ENCODE results near the gene MCM6. TPM values are rescaled to one million over a fixed set of nuclear protein-coding genes. Genes with fewer than 3 reads are reported as not detected.
"Not testable (repeated sequence)": the region's sequence is repeated elsewhere in the genome, so short reads cannot be mapped to it uniquely, and the experiment has no call there.

MCM6 gene
- total RNA-seq, 1 donor from 2014 or later: 11.1 TPM

GRCh38 chr2:135798275-135798705, 78.0 kb downstream of the MCM6 start:
- DNase-seq (ENCODE audit: low read depth): no peak
- no peaks in the 10 kb centered on the region for H3K36me3 ChIP-seq (ENCODE audit: control insufficient read depth, insufficient read depth, low read length)
- H3K27me3 ChIP-seq (ENCODE audit: control insufficient read depth, insufficient read depth, low read length): no peaks in the 10 kb centered on the region
- TF ChIP-seq, protein P1, sequence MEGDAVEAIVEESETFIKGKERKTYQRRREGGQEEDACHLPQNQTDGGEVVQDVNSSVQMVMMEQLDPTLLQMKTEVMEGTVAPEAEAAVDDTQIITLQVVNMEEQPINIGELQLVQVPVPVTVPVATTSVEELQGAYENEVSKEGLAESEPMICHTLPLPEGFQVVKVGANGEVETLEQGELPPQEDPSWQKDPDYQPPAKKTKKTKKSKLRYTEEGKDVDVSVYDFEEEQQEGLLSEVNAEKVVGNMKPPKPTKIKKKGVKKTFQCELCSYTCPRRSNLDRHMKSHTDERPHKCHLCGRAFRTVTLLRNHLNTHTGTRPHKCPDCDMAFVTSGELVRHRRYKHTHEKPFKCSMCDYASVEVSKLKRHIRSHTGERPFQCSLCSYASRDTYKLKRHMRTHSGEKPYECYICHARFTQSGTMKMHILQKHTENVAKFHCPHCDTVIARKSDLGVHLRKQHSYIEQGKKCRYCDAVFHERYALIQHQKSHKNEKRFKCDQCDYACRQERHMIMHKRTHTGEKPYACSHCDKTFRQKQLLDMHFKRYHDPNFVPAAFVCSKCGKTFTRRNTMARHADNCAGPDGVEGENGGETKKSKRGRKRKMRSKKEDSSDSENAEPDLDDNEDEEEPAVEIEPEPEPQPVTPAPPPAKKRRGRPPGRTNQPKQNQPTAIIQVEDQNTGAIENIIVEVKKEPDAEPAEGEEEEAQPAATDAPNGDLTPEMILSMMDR (IDR thresholded peaks at IDR 0.05; ENCODE audit: insufficient read depth, low read length, poor library complexity, severe bottlenecking): no peak
- no peak overlapping the region for H3K4me3 ChIP-seq (ENCODE audit: low read depth, low read length)

DNA sequence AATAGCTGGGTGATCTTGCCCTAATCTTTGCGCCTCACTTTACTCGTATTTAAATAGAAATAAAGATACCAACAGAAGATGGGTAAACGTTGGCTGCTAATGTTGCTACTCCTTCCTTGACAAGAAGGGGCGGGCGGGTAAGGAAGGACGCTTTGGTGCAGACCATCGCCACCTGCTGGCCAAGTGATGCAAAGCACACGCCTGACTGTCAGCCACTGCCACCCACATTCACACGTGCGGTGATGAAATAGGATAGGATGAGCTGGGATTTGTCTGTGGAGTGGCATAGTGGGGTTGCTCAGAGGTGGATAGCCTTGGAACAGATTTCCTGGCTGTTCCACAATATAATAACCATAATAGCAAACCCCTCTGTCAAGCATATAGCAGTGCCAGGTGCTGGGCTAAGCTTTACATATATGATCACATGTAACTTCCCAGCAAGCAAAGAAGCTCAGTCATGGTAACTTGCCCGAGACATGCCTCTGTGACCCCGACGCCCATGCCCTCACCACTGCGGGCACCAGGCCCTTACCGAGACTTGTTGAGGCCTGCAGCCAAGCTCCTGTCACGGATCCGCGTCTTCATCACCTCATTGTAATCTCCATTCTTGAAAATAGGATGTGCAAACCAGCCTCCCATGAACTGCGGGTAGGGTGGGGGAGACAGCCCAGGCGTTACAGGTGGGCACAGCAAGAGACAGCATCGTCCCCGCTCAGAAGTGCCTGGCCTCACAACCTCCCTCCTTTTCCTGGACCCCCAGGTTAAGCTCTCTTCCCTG, 78.6 kb downstream of the MCM6 start:
- Histone ChIP-seq H3K4me3 (ENCODE audit: low read depth, low read length) (no peak overlapping the region), H3K27me3 (ENCODE audit: control insufficient read depth, insufficient read depth, low read length) (no peaks in the 10 kb centered on the region), H3K36me3 (ENCODE audit: control insufficient read depth, insufficient read depth, low read length) (no peaks in the 10 kb centered on the region)
- TF ChIP-seq, protein P1 (IDR thresholded peaks at IDR 0.05; ENCODE audit: insufficient read depth, low read length, poor library complexity, severe bottlenecking): peak; percentile 91
- DNase-seq (ENCODE audit: low read depth): peak; percentile 29

DNA sequence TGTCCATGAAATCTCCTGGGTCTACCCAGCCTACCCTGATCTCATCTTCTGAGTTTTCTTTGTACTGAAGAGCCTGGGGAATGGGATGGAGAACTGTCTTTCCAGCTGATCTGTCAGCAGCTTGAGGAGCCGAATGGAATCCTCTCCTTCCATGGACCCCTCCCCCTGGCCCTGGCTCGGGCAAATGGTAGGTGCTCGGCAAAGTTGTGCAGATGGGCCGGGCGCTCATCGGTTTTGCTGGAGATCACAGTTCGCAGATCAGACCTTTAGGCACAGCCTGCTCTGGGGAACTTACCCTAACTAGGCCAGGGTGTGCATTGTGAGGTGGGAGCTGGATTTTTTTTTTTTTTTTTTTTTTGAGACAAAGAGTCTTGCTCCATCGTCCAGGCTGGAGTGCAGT, 79.6 kb downstream of the MCM6 start:
- DNase-seq (ENCODE audit: low read depth): no peak
- no peak overlapping the region for H3K4me3 ChIP-seq (ENCODE audit: low read depth, low read length)
- no peaks in the 10 kb centered on the region for H3K36me3 ChIP-seq (ENCODE audit: control insufficient read depth, insufficient read depth, low read length)
- TF ChIP-seq, protein P1 (IDR thresholded peaks at IDR 0.05; ENCODE audit: insufficient read depth, low read length, poor library complexity, severe bottlenecking): no peak
- no peaks in the 10 kb centered on the region for H3K27me3 ChIP-seq (ENCODE audit: control insufficient read depth, insufficient read depth, low read length)

DNA sequence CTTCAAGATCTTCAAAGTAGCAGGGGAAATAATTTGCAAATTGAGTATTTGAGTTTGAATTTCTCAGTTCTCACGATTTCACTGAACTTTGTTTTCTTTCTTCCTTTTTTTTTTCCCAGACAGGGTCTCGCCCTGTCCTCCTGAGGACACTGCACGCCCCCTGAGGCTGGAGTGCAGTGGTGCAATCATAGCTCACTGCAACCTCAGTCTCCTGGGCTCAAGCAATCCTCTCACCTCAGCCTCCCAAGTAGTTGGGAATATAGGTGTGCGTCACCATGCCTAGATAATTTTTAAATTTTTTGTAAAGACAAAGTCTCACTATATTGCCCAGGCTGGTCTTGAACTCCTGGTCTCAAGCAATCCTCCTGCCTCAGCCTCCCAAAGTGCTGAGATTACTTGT, 80.6 kb downstream of the MCM6 start:
- H3K4me3 ChIP-seq (ENCODE audit: low read depth, low read length); H3K36me3 ChIP-seq (ENCODE audit: control insufficient read depth, insufficient read depth, low read length); DNase-seq (ENCODE audit: low read depth); H3K27me3 ChIP-seq (ENCODE audit: control insufficient read depth, insufficient read depth, low read length): not testable (repeated sequence)

DNA sequence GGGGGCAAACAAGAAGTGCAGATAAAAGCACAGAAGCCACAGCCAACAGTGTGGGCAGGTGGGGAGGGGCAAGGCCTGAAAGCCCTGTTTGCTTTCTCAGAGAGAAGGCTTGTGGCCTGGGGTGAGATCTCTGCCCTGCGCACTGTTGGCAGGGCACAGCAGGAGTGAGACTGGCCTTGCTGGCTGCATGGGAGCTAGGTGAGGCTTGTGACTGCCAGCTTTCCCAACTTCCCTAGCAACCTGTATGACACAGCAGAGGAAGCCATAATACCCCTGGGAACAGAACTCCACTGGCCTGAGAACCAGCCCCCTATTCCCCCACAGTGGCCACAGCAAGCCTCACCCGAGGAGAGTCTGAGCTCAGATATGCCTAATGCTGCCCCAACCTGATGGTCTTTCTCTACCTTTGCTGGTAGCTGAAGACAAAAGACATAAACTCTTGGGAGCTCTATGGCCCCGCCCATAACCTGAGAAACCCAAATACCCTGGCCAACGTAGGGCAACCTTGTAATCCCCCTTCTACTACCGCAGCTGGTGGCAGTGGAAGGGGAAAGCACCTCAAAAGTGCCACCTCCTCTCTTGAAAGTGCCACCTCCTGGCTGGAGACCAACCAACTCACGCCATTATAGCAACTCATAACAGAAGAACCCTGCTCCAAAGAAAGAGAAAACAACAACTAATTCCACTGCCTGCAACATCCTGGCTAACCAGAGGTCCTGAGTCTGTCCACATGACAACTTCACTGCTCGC, 83.7 kb downstream of the MCM6 start:
- DNase-seq (ENCODE audit: low read depth): no peak
- H3K4me3 ChIP-seq (ENCODE audit: low read depth, low read length): no peak overlapping the region
- H3K27me3 ChIP-seq (ENCODE audit: control insufficient read depth, insufficient read depth, low read length): no peaks in the 10 kb centered on the region
- H3K36me3 ChIP-seq (ENCODE audit: control insufficient read depth, insufficient read depth, low read length): no peaks in the 10 kb centered on the region
- TF ChIP-seq, protein P1 (IDR thresholded peaks at IDR 0.05; ENCODE audit: insufficient read depth, low read length, poor library complexity, severe bottlenecking): no peak

- no peaks in the 10 kb centered on the region for H3K27me3 ChIP-seq (ENCODE audit: control insufficient read depth, insufficient read depth, low read length)
- H3K36me3 ChIP-seq (ENCODE audit: control insufficient read depth, insufficient read depth, low read length): no peaks in the 10 kb centered on the region
- DNase-seq (ENCODE audit: low read depth): peak; percentile 37
- TF ChIP-seq, protein P1 (IDR thresholded peaks at IDR 0.05; ENCODE audit: insufficient read depth, low read length, poor library complexity, severe bottlenecking): no peak
- H3K4me3 ChIP-seq (ENCODE audit: low read depth, low read length): no peak overlapping the region
These were observed 84.6 kb downstream of the MCM6 start for GRCh38 chr2:135791418-135792190.
